Measurements from ENCODE around the gene TIMELESS. TPM values are rescaled to one million over a fixed set of nuclear protein-coding genes. Genes with fewer than 3 reads are reported as not detected.

TIMELESS gene
- total and polyA plus RNA-seq, 2 experiments from 2014 or later: 28.7 to 54.8 TPM

DNA sequence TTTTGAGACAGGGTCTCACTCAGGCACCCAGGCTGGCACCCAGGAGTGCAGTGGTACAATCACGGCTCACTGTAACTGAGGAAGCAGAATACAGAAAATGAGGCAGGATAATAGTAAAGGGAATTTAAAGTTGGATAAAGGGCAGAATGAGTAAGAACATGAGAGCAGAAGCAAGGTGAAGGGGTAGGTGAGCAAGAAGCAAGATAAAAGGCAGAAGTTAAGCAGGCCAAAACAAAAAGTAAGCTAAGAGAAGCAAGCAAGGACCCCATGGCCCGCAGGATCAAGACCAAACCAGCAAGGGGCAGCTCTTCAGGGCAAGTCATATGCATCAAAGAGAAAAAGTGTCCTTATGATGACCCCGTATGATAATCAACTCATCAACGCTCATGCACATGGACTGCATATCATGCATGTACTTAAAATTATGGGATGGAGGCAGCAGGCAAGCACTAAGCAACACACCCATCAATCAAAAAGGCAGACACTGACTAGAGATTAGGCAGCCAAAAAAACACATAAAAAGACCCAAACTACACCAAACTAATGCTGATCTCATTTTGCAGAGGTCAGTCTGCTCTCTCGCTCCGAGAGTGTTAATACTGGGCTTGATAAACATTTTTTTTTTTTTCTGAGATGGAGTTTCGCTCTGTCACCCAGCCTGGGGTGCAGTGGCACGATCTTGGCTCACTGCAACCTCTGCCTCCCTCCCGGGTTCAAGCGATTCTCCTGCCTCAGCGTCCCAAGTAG is 11.6 kb downstream of the TIMELESS start (continued):
- TF ChIP-seq, protein P1, sequence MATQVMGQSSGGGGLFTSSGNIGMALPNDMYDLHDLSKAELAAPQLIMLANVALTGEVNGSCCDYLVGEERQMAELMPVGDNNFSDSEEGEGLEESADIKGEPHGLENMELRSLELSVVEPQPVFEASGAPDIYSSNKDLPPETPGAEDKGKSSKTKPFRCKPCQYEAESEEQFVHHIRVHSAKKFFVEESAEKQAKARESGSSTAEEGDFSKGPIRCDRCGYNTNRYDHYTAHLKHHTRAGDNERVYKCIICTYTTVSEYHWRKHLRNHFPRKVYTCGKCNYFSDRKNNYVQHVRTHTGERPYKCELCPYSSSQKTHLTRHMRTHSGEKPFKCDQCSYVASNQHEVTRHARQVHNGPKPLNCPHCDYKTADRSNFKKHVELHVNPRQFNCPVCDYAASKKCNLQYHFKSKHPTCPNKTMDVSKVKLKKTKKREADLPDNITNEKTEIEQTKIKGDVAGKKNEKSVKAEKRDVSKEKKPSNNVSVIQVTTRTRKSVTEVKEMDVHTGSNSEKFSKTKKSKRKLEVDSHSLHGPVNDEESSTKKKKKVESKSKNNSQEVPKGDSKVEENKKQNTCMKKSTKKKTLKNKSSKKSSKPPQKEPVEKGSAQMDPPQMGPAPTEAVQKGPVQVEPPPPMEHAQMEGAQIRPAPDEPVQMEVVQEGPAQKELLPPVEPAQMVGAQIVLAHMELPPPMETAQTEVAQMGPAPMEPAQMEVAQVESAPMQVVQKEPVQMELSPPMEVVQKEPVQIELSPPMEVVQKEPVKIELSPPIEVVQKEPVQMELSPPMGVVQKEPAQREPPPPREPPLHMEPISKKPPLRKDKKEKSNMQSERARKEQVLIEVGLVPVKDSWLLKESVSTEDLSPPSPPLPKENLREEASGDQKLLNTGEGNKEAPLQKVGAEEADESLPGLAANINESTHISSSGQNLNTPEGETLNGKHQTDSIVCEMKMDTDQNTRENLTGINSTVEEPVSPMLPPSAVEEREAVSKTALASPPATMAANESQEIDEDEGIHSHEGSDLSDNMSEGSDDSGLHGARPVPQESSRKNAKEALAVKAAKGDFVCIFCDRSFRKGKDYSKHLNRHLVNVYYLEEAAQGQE (IDR thresholded peaks at IDR 0.05; ENCODE audit: unreplicated experiment): no peak
- TF ChIP-seq, protein P2, sequence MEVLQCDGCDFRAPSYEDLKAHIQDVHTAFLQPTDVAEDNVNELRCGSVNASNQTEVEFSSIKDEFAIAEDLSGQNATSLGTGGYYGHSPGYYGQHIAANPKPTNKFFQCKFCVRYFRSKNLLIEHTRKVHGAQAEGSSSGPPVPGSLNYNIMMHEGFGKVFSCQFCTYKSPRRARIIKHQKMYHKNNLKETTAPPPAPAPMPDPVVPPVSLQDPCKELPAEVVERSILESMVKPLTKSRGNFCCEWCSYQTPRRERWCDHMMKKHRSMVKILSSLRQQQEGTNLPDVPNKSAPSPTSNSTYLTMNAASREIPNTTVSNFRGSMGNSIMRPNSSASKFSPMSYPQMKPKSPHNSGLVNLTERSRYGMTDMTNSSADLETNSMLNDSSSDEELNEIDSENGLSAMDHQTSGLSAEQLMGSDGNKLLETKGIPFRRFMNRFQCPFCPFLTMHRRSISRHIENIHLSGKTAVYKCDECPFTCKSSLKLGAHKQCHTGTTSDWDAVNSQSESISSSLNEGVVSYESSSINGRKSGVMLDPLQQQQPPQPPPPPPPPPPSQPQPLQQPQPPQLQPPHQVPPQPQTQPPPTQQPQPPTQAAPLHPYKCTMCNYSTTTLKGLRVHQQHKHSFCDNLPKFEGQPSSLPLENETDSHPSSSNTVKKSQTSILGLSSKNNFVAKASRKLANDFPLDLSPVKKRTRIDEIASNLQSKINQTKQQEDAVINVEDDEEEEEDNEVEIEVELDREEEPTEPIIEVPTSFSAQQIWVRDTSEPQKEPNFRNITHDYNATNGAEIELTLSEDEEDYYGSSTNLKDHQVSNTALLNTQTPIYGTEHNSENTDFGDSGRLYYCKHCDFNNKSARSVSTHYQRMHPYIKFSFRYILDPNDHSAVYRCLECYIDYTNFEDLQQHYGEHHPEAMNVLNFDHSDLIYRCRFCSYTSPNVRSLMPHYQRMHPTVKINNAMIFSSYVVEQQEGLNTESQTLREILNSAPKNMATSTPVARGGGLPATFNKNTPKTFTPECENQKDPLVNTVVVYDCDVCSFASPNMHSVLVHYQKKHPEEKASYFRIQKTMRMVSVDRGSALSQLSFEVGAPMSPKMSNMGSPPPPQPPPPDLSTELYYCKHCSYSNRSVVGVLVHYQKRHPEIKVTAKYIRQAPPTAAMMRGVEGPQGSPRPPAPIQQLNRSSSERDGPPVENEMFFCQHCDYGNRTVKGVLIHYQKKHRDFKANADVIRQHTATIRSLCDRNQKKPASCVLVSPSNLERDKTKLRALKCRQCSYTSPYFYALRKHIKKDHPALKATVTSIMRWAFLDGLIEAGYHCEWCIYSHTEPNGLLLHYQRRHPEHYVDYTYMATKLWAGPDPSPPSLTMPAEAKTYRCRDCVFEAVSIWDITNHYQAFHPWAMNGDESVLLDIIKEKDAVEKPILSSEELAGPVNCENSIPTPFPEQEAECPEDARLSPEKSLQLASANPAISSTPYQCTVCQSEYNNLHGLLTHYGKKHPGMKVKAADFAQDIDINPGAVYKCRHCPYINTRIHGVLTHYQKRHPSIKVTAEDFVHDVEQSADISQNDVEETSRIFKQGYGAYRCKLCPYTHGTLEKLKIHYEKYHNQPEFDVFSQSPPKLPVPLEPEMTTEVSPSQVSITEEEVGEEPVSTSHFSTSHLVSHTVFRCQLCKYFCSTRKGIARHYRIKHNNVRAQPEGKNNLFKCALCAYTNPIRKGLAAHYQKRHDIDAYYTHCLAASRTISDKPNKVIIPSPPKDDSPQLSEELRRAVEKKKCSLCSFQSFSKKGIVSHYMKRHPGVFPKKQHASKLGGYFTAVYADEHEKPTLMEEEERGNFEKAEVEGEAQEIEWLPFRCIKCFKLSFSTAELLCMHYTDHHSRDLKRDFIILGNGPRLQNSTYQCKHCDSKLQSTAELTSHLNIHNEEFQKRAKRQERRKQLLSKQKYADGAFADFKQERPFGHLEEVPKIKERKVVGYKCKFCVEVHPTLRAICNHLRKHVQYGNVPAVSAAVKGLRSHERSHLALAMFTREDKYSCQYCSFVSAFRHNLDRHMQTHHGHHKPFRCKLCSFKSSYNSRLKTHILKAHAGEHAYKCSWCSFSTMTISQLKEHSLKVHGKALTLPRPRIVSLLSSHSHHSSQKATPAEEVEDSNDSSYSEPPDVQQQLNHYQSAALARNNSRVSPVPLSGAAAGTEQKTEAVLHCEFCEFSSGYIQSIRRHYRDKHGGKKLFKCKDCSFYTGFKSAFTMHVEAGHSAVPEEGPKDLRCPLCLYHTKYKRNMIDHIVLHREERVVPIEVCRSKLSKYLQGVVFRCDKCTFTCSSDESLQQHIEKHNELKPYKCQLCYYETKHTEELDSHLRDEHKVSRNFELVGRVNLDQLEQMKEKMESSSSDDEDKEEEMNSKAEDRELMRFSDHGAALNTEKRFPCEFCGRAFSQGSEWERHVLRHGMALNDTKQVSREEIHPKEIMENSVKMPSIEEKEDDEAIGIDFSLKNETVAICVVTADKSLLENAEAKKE (CRISPR knock-in tag; IDR thresholded peaks at IDR 0.05): no peak
- TF ChIP-seq POLR2AphosphoS5 (IDR thresholded peaks at IDR 0.05; ENCODE audit: low read depth) (no peak), EZH2 (IDR thresholded peaks at IDR 0.05; ENCODE audit: low read depth, unreplicated experiment) (no peak)

DNA sequence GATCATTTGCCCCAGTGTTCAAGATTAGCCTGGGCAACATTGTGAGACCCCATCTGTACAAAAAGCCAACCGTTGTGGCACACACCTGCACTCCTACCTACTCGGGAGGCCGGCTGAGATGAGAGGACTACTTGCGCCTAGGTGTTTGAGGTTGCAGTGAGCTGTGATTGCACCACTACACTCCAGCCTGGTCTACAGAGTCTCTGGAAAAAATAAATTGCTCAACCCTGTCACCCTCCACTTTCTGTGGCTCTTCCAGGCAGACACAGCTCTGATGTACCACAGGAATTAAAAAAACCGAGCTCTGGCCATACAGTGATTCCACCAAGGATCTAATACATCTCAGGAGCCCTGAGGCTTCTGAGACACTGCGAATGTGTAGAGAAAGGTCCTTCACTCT is 14.4 kb downstream of the TIMELESS start:
- DNase-seq (ENCODE audit: low spot score) (no peak), ATAC-seq (no peak)
- no peak overlapping the region for H2AFZ ChIP-seq
- peaks cover 19% of the 10 kb centered on the region for H3K36me3 ChIP-seq (ENCODE audit: insufficient read depth)
- H3K27me3 Mint-ChIP-seq (ENCODE audit: insufficient read depth, low read depth, poor library complexity): peaks cover 4% of the 10 kb centered on the region
- peaks cover 59% of the 10 kb centered on the region for H3K79me2 ChIP-seq (replicated peaks; ENCODE audit: insufficient read depth)
- no peak overlapping the region for H3K27ac ChIP-seq (ENCODE audit: low read depth)
- H3K27me3 ChIP-seq (ENCODE audit: insufficient read depth): no peaks in the 10 kb centered on the region
- peaks cover 3% of the 10 kb centered on the region; the same call in 1 of the 2 replicates for H4K20me1 ChIP-seq (replicated peaks; ENCODE audit: insufficient read depth)
- no peak overlapping the region for H3K27ac Mint-ChIP-seq
- no peak overlapping the region for H3K4me3 Mint-ChIP-seq
- peaks cover 11% of the 10 kb centered on the region for H3K4me1 Mint-ChIP-seq
- no peak overlapping the region for H3K4me3 ChIP-seq
- no peak overlapping the region for H3K4me2 ChIP-seq
- no peaks in the 10 kb centered on the region for H3K9me3 Mint-ChIP-seq
- no peaks in the 10 kb centered on the region for H3K4me1 ChIP-seq (ENCODE audit: insufficient read depth)
- peaks cover 42% of the 10 kb centered on the region for H3K36me3 Mint-ChIP-seq (ENCODE audit: low read depth)
- H3F3A ChIP-seq (replicated peaks; ENCODE audit: low read depth): 0 out of 2 replicates have a peak, but pooled peaks cover 4% of the 10 kb centered on the region
- H3K9me2 ChIP-seq (ENCODE audit: insufficient read depth): no peaks in the 10 kb centered on the region
- no peak for TF ChIP-seq CREB1 (CRISPR knock-in tag; IDR thresholded peaks at IDR 0.05; ENCODE audit: low read depth)

All from GM23338 (cell line).